Stimulated activated CD4-positive, alpha-beta T cell treated with anti-CD3 and anti-CD28 coated beads, Interleukin-4, amount 100 ng/mL, for 4 hours (primary cell): ENCODE data around the gene ZPBP.
A peak's percentile ranks its signal among the peaks of the same experiment; 100 is the strongest.
"Not testable (repeated sequence)": the region's sequence is repeated elsewhere in the genome, so short reads cannot be mapped to it uniquely, and the experiment has no call there.

Experiments used
- DNase-seq, 2 experiments: peaks; one replicate each; pipeline ENCODE4 v3.0.0-alpha.2; 2020

Gene ZPBP

GRCh38 chr7:50092579-50093491, at the start of gene ZPBP:
Gene ZPBP, minus strand, starts transcription at chr7:50093246. Its CDS starts 52 bp downstream, at chr7:50093194.
- peak; percentile 34 to 39 for DNase-seq

DNA sequence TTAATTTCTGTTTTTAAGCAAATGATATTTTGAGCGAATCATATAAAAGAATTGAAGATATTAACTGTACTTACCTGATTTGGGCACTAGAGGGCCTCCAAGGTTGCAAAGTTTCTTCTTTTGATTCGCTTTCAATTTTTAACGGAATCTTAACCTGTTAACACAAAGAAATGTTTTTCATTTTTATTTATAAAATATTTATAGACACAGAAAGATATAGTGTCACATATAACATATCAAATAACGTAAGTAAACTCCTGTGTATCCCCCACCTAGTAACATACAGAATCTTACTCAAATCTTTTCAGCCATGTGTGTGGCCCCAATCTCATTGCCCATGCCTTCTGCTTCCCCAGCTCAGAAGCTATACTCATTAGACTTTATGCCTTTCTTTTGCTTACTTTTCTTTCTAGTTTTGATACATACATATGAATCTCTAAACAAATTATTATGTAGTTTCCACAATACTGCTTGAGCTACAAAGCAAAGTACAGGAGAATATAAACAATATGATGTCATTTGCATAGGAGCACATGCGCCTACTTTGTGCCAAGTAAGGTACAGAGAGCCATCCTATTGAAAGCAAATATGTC, 49.5 kb upstream of the ZPBP start:
- DNase-seq: no peak

DNA sequence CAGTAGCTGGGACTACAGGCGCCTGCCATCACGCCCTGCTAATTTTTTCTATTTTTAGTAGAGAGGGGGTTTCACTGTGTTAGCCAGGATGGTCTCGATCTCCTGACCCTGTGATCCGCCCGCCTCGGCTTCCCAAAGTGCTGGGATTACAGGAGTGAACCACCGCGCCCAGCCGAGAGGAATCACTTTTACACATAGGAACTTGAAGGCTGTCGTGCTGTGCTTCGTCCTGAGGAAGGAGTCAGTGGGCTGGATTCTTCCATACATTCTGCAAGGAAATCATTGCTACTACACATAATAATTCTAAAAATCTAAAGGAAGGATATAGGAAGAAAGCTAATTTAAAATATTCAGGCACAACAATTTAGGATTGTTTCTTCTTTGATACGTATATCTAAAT, 48.8 kb upstream of the ZPBP start:
- no peak for DNase-seq

DNA sequence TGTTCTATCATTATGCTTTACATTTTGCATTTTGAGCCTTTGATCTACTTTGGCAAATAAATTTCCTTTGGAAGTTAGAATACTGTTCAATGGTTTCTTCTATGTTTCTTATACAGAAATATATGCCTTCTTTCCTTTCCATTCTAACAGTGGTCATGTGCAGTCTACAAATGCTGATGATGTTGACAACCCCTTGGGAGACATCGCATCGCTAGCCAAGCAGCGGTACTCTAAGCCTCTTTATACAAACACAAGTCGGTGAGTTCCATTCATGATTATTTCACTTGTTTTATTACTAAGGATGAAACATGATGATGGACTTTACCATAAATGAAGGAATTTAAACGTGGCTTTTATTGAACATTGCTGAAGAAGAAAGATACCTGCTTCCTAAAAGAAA, 48.1 kb upstream of the ZPBP start:
- DNase-seq: no peak

DNA sequence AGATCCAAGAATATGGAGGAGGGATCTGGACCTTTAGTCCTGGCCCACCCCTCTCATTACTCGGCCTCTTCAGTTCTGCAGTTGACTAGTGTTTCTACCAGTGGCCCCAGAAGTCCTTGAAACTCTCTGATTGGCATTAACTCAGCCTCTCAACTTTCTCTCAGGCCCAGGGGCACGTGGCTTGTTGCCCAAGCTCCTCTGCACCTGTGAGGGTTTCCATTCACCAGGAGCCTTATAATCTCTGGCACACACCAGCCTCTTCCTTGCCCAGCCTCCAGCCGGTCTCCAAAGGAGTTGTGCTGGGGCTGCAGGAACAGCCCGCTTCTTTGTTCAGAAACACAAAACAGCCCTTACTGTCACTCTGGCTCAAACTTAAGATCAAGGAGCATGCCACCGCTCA, 47.6 kb upstream of the ZPBP start:
- DNase-seq: no peak

GRCh38 chr7:50138101-50138500, 45.1 kb upstream of the ZPBP start:
- DNase-seq: no peak

- DNase-seq: no peak
Observed at GRCh38 chr7:50125766-50126165, 32.7 kb upstream of the ZPBP start.

DNA sequence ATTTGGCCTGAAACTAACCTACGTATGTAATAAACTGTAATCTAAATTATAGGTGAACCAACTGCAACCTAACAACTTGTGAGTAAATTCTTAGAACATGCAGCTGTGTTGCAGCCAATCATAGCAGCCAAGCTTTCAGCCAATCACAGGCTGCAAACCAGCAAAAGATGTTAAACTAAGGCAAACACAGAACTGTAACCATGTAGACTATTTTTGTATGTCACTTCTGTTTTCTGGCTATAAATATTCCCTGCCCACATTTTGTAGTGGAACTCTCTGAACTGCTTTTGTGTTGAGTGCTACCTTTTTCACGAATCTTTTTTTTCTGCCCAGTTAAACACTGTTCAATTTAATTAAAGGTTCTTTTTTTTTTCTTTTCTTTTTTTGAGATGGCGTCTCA, 28.2 kb upstream of the ZPBP start:
- no peak for DNase-seq

- DNase-seq: peak; percentile 24 to 29
Observed at GRCh38 chr7:50119815-50120637, 27.0 kb upstream of the ZPBP start.

- no peak for DNase-seq
Observed at GRCh38 chr7:50112250-50112649, 19.2 kb upstream of the ZPBP start.

- DNase-seq: no peak
Observed at GRCh38 chr7:50101873-50102272, 8.8 kb upstream of the ZPBP start.

GRCh38 chr7:50095634-50096033, 2.6 kb upstream of the ZPBP start:
- DNase-seq: no peak

DNA sequence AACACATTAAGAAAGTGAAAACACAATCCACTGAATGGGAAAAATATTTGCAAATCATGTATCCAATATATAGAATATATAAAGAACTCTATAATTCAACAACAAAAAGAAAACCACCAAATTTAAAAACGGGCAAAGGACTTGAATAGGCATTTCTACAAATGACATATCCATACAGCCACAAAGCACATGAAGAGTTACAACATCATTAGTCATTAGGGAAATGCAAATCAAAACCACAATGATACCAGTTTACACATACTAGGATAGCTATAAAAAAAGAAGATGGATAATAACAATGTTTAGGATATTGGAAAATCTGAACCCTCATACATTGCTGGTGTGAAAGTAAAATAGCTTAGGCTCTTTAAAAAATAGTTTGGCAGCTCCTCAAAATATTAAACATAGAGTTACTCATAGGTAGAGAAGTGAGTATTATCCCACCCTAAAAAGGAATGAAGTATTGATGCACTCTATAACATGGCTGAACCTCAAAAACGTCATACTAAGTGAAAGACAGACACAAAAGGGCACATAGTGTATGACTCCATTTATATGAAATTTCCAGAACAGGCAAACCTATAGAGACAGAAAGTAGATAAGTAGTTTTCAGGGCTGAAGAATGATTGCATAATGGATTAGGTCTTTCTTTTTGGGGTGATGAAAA, 4.5 kb downstream of the ZPBP start:
- DNase-seq: no peak

DNA sequence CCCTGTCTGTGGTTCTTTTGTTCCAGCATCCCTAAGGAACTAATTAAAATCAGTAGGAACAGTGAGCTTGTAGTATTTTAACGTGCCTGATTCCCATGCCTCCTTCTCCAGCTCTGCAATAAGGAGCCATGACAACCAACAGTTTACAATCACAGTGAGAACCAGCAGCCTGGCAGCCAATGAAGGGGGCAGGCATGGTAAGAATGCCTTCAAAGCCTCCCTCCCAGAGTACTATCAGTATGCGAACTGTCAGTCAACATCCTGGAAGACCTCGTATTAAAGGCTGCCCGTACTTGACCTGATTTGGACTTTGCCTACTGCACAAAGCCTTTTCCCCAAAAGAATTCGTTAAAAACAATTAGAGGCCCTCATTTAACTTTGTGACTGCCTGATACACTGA, 7.7 kb downstream of the ZPBP start:
- DNase-seq: no peak

DNA sequence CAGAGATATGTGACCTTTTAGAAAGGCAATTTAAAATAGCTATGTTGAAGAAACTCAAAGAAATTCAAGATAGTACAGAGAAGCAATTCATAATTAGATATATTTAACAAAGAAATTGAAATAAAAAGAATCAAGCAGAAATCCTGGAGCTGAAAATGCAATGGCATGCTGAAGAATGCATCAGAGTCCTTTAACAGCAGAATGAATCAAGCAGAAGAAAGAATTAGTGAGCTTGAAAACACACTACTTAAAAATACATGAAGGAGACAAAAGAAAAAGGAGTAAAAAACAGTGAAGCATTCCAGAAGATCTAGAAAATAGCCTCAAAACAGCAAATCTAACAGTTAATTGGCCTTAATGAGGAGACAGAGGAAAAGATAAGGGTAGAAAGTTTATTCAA, 20.0 kb downstream of the ZPBP start:
- DNase-seq: no peak

- DNase-seq: peak in 1 of 2 experiments; percentile 16
Observed at GRCh38 chr7:50069613-50070012, 23.4 kb downstream of the ZPBP start.

DNA sequence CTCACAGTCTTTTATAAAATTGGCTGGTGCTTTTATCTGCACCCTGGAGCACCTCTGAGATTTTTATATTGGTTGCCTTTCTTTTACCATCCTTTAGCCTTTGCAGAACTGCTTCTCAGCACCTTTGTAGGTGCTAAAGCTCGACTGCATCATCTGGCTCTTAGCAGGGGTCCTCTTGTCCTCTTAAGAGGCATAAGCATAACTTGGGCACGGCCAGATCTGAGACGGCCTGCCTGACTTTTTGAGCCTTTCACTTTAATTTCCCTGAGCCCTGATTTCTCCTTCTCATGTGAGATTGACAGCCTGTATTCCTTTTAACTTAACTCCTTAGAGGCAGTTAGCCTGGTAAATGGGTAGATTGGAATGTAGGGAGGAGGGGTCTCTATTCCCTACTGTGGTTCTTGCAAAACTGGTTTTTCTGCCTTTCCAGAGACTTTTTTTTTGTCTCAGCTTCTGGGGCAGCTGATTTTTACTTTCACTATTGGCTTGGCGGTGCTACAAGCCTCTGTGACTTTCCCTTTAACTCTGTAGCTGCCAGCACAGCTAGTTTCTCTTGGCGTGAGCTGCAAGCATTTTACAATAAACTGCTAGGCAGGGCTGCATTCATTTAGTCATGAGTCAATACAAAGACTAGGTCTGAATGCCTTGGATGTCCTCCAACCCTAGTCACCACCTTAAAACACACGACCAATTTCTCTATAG, 24.0 kb downstream of the ZPBP start:
- DNase-seq: peak in 1 of 2 experiments; percentile 27

DNA sequence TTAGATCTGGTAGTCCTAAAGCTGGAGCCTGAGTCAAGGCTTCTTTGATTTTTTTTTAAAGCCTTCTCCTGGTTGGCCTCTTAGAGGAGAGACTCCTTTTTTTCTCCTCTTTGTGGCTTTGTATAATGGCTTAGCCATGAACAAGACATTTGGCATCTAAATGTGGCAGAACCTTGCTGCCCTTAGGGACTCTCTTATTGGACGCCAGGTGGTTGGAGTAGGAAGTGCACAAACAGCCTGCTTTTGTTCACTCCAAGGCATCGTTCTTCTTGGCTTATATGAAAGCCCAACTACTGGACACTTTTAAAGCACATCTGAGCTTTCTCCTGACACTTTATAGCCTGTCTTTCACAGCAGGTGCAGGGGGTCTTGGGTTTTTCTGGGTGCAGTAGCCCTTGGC, 25.0 kb downstream of the ZPBP start:
- DNase-seq: no peak

- no peak for DNase-seq
Observed at GRCh38 chr7:50062951-50063350, 30.1 kb downstream of the ZPBP start.

GRCh38 chr7:50056131-50056530, 36.9 kb downstream of the ZPBP start:
- DNase-seq: no peak

DNA sequence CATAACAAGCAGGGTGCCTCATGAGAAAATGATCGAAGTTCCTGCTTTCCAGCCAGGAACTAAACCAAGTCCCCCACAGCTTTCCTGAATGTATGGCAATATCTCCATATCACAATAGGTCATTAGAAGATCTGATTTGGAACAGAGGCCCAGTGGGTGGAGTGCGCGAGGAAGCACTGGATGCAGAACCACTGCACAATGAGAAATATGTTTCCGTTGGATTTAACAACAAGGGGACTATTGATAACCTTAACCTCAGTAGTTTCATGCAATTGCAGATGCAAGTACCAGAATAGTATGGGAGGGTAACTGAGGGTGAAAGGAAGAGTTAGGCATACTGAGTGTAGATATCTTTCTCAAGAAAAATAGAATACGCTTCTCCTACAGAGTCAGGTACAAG, 45.3 kb downstream of the ZPBP start:
- DNase-seq: no peak

GRCh38 chr7:50041165-50041564, 51.9 kb downstream of the ZPBP start:
- not testable (repeated sequence) for DNase-seq
